GM12864 (cell line): ENCODE results near the gene C19orf47.

Experiments
- DNase-seq: peaks from one replicate; pipeline ENCODE4 v3.0.0-alpha.2; 2011; ENCODE audit warnings: low read depth
- H3K4me3 ChIP-seq: 2 replicates; pipeline ENCODE4 v1.5.1; 2011; ENCODE audit warnings: mild to moderate bottlenecking, low read depth, low read length, control low read depth
- CTCF ChIP-seq: IDR thresholded peaks from 2 replicates; pipeline ENCODE4 v1.5.1; 2011; ENCODE audit warnings: low read depth, mild to moderate bottlenecking, moderate library complexity, low read length, control low read depth, inconsistent platforms; ENCODE audit errors: missing control alignments

C19orf47 gene

GRCh38 chr19:40277356-40278059 is 70.7 kb downstream of the C19orf47 start:
- no peak for DNase-seq
- H3K4me3 ChIP-seq: no peak overlapping the region
- TF ChIP-seq CTCF: no peak

GRCh38 chr19:40274585-40275544 is 73.3 kb downstream of the C19orf47 start:
- no peak for DNase-seq
- peak overlapping the region; percentile 15; the same call in 1 of the 2 replicates for H3K4me3 ChIP-seq

GRCh38 chr19:40273469-40274360 is 74.5 kb downstream of the C19orf47 start:
- no peak overlapping the region for H3K4me3 ChIP-seq
- TF ChIP-seq CTCF: no peak
- no peak for DNase-seq

More at GRCh38 chr19:40274585-40275544, 73.3 kb downstream of the C19orf47 start:
- no peak for TF ChIP-seq CTCF

GRCh38 chr19:40272261-40272660 is 75.9 kb downstream of the C19orf47 start:
- DNase-seq: no peak
- H3K4me3 ChIP-seq: no peak overlapping the region
- no peak for TF ChIP-seq CTCF

GRCh38 chr19:40271706-40272105 is 76.5 kb downstream of the C19orf47 start:
- TF ChIP-seq CTCF: no peak
- no peak overlapping the region for H3K4me3 ChIP-seq
- no peak for DNase-seq

- no peak for TF ChIP-seq CTCF
- no peak for DNase-seq
- no peak overlapping the region for H3K4me3 ChIP-seq
Observed at GRCh38 chr19:40270362-40271089, 77.7 kb downstream of the C19orf47 start.
